ENCODE data around the gene CYP26A1.
A peak's percentile ranks its signal among the peaks of the same experiment; 100 is the strongest.

The CYP26A1 gene

DNA sequence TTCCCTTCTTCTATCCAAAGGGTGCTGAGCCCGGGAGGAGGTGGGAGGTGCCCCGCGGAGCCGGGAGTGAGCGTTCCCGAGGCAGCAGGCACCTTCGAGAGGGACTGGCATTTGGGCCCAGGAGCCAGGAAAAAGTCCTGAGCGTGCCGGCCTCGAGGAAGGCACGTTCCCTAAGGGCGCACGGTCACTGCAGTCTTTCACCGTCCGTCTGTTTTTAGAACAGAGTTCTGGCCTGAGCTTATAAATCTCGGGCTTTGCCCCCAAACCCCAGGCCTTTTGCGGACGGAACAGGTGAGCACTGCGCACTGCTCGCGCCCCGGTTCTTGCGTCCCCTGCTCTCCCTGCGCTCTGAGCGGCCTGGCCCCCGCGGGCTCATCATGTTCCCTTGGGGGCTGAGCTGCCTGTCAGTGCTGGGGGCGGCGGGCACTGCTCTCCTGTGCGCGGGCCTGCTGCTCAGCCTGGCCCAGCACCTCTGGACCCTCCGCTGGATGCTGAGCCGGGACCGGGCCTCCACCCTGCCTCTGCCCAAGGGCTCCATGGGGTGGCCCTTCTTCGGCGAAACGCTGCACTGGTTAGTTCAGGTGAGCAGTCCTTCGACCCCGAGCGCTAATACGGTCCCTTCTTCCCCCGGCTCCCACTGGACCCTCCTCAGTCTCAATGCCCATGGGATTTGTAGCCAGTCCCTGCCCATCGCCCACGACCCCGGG is 12.7 kb upstream of the CYP26A1 start:
- no peak for DNase-seq (ENCODE audit: low read depth)
- H3K4me3 ChIP-seq (ENCODE audit: low read length) = no peak overlapping the region
- TF ChIP-seq, protein P1, sequence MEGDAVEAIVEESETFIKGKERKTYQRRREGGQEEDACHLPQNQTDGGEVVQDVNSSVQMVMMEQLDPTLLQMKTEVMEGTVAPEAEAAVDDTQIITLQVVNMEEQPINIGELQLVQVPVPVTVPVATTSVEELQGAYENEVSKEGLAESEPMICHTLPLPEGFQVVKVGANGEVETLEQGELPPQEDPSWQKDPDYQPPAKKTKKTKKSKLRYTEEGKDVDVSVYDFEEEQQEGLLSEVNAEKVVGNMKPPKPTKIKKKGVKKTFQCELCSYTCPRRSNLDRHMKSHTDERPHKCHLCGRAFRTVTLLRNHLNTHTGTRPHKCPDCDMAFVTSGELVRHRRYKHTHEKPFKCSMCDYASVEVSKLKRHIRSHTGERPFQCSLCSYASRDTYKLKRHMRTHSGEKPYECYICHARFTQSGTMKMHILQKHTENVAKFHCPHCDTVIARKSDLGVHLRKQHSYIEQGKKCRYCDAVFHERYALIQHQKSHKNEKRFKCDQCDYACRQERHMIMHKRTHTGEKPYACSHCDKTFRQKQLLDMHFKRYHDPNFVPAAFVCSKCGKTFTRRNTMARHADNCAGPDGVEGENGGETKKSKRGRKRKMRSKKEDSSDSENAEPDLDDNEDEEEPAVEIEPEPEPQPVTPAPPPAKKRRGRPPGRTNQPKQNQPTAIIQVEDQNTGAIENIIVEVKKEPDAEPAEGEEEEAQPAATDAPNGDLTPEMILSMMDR (IDR thresholded peaks at IDR 0.05; ENCODE audit: insufficient read depth, low read depth, low read length, missing control alignments) = no peak

DNA sequence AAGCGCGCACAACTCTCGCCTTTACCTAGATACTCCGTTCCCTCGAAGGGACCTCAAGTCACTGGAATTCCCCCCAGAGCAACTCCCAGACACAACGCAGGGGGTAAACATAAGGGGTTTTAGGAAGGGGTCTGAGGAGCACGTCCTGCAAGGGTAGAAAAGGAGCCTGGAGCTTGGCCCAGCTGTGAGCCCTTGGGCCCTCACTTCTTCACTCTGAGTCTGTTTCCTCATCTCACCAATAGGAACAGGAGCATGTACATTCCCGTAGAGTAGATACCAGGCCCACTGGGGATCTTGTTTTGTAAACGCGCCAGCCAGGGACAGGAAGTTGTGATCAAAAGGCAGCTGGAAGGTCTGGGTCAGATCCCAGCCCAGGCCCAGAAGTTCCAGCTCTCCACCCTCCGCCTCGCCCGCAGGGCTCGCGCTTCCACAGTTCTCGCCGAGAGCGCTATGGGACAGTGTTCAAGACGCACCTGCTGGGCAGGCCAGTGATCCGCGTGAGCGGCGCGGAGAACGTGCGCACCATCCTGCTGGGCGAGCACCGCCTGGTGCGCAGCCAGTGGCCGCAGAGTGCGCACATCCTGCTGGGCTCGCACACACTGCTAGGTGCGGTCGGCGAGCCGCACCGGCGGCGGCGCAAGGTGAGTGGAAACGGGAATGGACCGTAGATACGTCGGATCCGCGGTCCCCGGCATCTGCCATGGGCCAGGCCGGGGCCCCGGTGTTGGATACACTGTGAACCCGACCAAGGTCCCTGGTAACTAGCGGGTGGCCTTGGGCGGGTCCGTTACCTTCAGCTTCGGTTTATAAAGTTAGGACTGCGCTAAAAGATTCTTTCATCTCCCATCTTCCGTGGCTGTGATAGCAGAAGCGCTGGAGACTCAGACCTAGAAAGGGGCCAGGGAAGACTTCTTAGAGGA is 11.8 kb upstream of the CYP26A1 start:
- peak; percentile 37 for DNase-seq (ENCODE audit: low read depth)
- TF ChIP-seq, protein P1 (IDR thresholded peaks at IDR 0.05; ENCODE audit: insufficient read depth, low read depth, low read length, missing control alignments) = no peak
- peak overlapping the region; percentile 0 for H3K4me3 ChIP-seq (ENCODE audit: low read length)

DNA sequence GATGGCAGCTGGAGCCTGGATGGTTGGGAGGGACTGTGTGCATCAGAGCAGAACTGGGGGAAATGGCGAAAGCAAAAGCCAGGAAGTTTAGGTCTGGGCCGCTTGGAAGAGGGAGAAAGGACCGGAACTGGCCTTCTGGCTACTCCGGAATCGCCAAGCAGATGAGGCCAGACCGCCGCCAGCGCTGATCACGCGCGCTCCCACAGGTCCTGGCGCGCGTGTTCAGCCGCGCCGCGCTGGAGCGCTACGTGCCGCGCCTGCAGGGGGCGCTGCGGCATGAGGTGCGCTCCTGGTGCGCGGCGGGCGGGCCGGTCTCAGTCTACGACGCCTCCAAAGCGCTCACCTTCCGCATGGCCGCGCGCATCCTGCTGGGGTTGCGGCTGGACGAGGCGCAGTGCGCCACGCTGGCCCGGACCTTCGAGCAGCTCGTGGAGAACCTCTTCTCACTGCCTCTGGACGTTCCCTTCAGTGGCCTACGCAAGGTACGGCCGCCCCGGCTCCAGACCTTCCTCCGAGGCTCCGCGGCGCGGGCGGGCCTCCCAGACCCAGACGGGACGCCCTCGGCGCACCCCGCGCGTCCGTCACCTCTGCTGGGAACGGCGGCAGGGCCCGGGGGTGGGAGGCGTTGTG is 11.1 kb upstream of the CYP26A1 start:
- TF ChIP-seq, protein P1 (IDR thresholded peaks at IDR 0.05; ENCODE audit: insufficient read depth, low read depth, low read length, missing control alignments) = peak; percentile 24
- DNase-seq (ENCODE audit: low read depth) = peak; percentile 67
- peak overlapping the region; percentile 0 for H3K4me3 ChIP-seq (ENCODE audit: low read length)

DNA sequence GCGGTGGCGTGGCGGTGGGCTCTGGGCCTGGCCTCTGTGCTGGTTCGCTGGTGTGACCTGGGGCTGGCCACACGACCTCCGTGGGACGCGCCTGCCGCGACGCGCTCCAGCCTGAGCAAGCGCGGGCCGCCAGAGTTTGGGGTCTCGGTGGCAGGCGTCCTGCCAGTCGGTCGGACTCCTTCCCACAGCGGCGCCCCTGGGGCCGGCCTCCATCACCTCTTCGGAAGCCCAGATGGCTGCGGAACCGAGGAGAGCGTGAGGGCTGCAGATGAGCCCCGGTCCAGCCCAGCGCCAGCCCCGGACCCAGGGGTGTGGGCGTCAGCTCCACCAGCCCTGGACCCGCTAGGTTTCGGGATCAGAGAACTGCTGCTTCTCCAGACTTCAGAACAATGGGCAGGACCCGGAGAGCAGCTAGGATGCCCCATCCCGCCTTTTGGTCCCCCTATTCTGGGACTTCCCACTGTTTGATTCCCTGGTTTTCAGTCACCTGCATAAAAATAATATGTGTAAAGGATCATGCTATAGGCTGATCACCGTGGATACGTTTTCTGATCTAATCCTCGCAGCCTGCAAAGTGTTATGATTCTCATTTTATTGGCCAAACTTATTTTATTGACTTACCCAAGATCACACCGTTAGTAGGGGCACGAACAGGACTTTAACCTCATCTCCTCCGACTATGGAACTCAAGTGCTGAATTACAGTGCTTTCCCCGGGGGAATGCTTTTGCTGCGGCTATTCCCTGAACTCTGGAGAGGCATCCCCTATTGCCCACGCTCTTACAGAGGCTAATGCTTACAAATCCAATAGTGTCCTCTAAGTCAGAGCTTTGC is 10.3 kb upstream of the CYP26A1 start:
- H3K4me3 ChIP-seq (ENCODE audit: low read length) = no peak overlapping the region
- TF ChIP-seq, protein P1 (IDR thresholded peaks at IDR 0.05; ENCODE audit: insufficient read depth, low read depth, low read length, missing control alignments) = no peak

DNA sequence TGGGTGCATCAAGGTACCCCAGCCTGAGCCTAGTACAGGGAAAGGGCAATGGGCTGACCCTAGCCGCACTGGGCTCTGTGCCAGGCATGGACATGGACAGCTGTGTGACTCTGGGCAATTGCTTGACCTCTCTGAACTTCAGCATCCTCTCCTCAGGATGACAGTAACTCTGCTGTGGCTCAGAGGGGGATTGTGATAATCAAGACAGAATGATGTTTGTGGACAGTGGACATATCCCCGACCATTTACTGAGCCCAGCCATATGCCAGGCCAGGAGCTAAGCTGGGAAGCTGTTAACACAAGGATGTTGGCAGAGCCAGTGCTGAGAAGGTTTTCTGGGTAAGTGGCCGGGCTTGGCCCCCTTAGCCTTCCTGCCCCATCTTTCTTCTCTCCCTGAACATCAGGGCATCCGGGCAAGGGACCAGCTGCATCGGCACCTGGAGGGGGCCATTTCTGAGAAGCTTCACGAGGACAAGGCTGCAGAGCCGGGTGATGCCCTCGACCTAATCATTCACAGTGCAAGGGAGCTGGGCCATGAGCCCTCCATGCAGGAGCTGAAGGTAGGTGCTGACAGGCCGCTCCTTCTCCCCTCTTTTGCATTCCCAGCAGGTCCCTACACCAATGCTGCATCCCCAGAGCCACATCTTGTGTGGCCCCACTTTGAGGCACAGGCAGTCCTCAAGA is 9.6 kb upstream of the CYP26A1 start:
- TF ChIP-seq, protein P1 (IDR thresholded peaks at IDR 0.05; ENCODE audit: insufficient read depth, low read depth, low read length, missing control alignments) = no peak
- no peak for DNase-seq (ENCODE audit: low read depth)
- H3K4me3 ChIP-seq (ENCODE audit: low read length) = no peak overlapping the region

More for the DNA sequence above, 10.3 kb upstream of the CYP26A1 start:
- no peak for DNase-seq (ENCODE audit: low read depth)
